NCI-H146 treated with DMSO at 0.1 percent for 48 hours (cell line): ENCODE data around the gene FEZ2.

Source experiments
- DNase-seq: peaks from one replicate; lab custom pipeline; 2025; ENCODE audit not compliant: unreplicated experiment; lab: John Stamatoyannopoulos, UW

Gene FEZ2

DNA sequence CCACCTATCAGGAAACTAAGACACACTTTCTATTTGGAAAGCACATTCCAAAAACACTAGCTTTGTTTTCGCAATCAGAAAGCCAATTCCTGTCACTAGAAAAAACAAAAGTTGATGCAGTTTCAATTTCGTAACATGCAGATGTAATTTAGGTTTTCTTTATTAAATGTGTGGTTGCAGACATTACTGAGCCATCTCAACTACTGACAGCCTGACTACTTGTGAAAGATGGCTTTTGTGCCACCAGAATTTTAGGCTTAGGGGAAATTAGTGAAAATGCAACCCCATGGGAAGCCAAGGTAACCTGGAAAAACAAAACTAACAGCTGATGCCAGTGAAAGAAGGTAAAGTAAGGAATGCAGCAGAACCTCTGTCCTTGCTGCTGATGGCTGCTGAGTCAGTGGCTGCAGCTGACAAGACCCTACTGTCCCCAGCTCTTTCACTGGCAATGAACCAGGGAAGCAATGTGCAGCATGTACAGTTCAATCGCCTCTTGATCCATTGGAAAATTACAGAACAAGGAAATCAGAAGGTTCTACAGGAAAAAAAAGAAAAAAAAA, 34.9 kb downstream of the FEZ2 start:
- no peak for DNase-seq

DNA sequence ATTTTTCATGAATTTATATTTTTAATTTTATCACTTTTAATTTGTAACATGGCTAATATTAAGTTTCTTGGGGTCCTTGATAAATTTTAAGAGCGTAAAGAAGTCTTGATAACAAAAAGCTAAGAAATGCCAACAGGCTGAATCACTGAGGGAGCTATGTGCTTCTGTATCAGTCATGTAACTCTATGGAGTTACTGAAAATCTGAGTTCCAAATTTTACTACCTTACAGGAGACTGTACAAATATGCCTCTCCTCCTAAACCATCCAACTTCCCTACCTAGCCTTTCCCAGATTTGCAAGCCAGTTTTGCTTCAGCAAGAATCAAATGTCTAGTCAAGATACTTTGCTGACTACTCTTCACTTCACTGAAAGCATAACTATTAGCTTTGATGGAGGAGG, 35.7 kb downstream of the FEZ2 start:
- DNase-seq: no peak

GRCh38 chr2:36561237-36561944, 36.6 kb downstream of the FEZ2 start:
- DNase-seq: no peak

DNA sequence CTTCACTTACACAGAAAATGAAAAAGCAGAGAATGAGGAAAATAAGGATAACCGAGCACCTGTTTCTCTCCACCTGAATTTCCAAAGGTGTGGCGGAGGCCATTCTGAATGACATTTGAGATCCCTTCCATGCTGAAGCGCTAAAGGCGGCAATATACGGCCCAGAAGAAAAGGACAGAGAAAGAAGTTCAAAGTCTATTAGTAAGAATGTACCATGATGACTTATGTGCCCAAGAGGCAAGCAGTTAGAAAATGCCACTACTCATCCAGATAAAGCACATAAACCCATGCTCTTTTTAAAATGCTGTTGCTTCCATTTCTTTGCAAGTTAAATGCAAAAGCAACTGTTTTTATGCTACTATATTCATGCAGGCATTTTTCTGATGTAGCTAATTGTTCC, 37.2 kb downstream of the FEZ2 start:
- no peak for DNase-seq

- DNase-seq: no peak
These were observed 38.6 kb downstream of the FEZ2 start for GRCh38 chr2:36559221-36559942.

DNA sequence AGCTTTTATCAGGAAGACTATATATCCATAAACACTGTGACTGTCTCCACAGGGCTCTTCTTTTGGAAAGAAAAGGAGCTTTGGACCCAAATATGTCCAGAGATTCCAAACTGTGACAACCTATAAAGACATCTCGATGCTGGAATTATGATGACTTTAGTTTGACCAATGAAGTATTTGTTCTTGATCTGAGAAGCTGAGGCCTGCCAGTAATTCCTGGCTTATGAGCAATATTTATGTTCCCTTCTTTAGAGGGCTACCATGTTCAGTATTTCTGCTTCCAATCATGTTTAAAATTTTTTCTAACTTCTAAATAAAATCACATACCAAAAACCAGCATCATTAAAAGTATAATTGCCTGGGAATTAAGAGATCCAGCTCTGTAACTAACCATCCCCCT, 41.1 kb downstream of the FEZ2 start:
- no peak for DNase-seq

- DNase-seq: no peak
These were observed 42.2 kb downstream of the FEZ2 start for GRCh38 chr2:36555789-36556188.

GRCh38 chr2:36554531-36554930, 43.4 kb downstream of the FEZ2 start:
- no peak for DNase-seq

- no peak for DNase-seq
These were observed 44.3 kb downstream of the FEZ2 start for GRCh38 chr2:36553683-36554082.

DNA sequence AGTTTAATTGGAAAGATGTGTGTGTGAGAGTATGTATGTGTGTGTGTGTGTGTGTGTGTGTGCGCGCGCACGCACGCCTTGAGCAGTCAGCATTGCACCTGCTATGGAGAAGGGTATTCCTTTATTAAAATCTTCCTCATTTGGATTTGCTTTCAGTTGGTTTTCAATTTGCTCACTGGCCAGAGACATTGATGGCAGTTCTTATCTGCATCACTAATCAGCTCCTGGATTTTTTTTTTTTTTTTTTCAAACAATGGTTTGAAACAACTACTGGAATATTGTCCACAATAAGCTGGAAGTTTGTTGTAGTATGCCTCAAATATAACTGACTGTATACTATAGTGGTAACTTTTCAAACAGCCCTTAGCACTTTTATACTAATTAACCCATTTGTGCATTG, 48.0 kb downstream of the FEZ2 start:
- no peak for DNase-seq

GRCh38 chr2:36549165-36549574, 48.8 kb downstream of the FEZ2 start:
- no peak for DNase-seq

GRCh38 chr2:36547906-36548305, 50.1 kb downstream of the FEZ2 start:
- DNase-seq: no peak

DNA sequence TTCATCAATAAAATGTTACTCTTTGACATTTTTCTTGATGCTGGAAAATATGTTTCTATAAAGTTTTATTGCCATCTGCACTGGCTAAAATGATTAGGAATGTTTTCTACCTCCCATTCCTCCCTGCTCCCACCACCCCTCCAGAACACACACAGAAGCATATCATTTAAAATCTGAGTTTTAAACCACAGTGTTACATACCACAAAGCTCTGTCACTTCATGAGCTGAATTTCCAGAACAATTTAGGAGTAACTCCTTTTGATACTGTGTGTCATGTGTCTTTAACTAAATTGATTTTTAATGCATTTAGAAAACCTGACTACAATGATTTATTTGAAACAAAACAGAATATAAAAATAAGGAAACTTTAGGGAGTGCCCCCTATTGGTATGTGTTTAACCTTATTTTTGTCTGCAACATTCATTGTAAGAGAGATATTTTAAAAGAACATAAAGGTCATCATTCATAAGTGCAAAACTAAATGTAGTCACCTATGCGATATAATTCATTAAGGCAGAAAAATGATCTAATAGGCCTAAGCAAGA, 52.0 kb downstream of the FEZ2 start:
- DNase-seq: no peak

DNA sequence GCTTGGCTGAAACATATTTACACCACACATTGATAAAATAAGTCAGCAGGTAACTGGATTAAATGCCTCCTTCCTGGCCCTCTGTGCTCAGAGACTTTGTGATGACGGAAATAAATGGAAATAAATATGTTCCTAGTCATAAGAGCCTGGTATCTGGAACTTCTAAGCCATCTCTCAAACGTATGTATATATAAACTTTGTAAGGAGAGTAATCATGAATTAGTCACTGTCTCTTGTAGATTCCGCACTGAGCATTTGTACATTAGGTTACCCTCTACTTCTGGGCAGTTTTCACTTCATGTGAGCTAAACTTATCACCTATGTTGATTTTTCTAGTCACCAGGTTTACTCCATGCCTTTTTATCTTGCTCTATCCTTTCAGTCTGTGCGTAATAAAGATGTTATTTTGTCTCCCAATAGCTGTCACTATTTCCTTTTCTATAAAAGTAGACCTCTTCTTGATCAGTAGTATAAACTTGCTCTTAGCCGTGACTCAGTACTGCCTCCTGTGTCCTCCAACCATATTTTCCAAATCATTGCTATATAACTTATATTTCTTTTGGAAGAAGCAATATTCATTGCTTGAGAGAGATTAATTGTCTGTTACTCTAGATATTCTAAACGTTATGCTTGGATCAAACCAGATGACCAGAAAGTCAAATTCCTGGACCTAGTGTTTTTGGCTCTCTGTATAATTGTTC, 53.2 kb downstream of the FEZ2 start:
- no peak for DNase-seq

DNA sequence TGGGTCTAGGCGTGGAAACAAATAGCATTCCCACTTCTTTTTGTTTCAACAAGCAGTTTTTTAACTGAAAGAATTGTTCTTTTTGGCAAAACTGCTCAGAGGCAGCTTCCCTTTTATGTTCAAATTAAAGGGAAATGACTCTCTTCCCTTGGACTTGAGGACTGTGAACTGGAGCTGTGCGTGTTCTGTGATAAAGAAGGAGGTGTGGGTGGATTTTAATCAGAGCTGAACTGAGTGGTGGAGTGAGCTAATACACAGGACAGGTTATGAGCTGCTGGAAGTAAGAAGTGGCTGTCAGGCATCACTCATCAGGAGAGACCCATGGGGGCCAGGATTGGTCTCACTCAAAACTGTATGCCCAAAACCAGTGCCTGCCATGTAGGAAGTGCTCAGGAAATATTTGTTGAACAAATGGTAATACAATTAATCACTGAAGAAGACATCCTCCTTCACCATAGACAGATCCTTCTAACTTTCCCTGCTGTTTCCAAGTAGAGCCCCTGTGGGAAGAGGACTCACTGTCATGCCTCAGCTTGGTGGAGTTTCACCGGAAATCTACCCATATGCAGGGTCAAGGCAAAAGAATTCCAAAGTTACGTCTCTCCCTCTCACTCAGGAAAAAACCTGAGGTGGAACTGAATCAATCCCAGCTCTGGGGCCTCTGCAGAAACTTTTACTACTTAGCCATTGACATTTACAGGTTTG, 55.9 kb downstream of the FEZ2 start:
- no peak for DNase-seq

GRCh38 chr2:36540986-36541754, 56.8 kb downstream of the FEZ2 start:
- no peak for DNase-seq

DNA sequence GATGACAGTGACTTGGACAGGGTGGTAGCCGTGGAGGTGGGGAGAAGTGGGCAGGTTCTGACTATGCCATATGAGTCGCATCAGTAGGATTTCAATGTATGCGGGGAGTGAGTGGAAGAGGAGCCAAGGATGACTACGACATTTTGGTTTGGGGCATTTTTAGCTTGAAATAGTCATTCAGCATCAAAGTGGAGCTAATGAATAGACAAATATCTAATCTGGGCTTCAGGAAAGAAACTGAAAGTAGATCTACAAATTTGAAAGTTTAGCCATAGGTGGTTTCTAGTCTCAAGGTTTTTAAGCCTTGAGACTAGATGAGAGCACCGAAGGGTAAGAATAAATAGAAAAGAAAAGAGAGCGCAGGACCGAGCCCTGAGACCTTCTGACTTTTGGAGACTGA, 58.3 kb downstream of the FEZ2 start:
- no peak for DNase-seq

DNA sequence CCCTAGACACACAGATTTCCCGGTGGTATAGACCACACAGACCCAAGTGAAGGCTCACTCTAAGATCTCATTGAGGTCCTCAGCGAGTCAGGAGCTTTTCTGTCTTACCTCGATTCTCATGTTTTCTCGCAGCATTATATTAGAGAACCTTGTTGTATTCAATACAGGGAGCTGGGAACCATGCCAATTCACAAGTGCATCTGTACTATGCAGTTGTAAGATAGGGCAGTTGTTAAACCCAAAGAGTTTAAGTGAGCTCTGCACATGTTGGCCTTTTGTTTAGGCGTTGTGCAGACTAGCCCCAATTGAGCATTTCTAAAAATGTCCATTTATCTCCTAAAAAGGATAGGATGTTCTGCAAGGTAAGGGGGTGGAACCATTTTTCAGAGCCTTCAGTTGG, 59.6 kb downstream of the FEZ2 start:
- DNase-seq: no peak

DNA sequence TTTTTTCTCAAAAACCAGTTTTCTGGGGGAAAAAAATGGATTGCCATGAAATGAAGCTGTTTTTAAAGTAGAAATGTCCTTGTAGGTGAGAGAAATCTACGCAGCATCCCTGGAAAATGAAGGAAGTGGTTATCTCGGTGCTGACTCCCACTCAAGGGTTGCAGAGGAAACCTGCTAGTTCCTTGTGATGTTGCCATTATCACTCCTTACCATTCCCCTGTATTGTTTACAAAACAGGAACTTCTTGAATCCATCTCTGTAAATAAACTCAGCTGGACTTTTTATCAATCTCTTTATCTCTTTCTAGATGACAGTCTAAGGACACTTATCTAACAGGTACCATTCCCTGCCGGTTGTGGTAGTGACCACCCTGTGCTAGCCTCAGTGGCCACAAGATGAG, 61.2 kb downstream of the FEZ2 start:
- no peak for DNase-seq

GRCh38 chr2:36535099-36535498, 62.9 kb downstream of the FEZ2 start:
- no peak for DNase-seq
